Measurements from ENCODE around the gene EBNA1BP2. TPM values are rescaled to one million over a fixed set of nuclear protein-coding genes. Genes with fewer than 3 reads are reported as not detected.

EBNA1BP2 gene
- total and polyA plus RNA-seq, 3 donors from 2014 or later = 74.0 to 87.9 (median 81.7) TPM

DNA sequence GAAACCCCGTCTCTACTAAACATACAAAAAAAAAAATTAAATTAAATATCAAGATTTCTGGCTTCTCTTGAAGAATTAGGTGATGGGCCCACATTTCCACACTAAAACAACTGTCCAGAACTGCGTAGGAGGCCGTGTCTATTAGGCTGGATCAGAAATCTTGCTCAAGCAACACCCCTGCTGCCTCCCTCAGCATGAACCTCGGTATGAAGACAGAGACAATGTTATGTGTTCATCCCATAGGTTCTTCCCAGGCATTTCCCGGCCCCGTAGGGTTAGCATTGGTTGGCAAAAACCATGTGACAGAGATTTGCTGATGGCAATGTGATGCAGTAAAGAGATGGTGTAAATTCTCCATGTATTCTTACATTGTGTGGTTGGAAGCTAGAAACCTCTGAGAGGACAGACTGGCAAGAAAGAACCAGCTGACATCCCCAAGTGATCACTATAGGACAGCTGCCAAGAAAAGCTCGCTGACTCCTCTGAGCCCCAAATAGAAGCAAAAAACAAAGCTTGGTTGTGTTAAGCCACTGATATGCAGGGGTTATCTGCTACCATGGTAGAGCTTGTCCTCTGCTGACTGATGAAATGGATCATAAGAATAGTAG lies 34.5 kb downstream of the EBNA1BP2 start:
- 76% methylated on average over 7 of the region's 7 CpGs for WGBS, 2 donors
- no peaks in the 10 kb centered on the region for H3K27me3 ChIP-seq
- H3K27ac ChIP-seq = peak overlapping the region; percentile 52 to 80
- TF ChIP-seq, protein P1, sequence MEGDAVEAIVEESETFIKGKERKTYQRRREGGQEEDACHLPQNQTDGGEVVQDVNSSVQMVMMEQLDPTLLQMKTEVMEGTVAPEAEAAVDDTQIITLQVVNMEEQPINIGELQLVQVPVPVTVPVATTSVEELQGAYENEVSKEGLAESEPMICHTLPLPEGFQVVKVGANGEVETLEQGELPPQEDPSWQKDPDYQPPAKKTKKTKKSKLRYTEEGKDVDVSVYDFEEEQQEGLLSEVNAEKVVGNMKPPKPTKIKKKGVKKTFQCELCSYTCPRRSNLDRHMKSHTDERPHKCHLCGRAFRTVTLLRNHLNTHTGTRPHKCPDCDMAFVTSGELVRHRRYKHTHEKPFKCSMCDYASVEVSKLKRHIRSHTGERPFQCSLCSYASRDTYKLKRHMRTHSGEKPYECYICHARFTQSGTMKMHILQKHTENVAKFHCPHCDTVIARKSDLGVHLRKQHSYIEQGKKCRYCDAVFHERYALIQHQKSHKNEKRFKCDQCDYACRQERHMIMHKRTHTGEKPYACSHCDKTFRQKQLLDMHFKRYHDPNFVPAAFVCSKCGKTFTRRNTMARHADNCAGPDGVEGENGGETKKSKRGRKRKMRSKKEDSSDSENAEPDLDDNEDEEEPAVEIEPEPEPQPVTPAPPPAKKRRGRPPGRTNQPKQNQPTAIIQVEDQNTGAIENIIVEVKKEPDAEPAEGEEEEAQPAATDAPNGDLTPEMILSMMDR (IDR thresholded peaks at IDR 0.05) = no peak
- no peak for TF ChIP-seq POLR2A (IDR thresholded peaks at IDR 0.05)
- no peaks in the 10 kb centered on the region for H3K36me3 ChIP-seq (ENCODE audit: low read depth, missing control alignments)
- no peak overlapping the region for H3K4me3 ChIP-seq
- peaks cover 12% of the 10 kb centered on the region for H3K4me1 ChIP-seq
- H3K9me3 ChIP-seq = no peaks in the 10 kb centered on the region
- DNase-seq = peak; percentile 84
- intact Hi-C loops (cut with DNase I; ENCODE audit: low total_unique reads) = no loop called here

GRCh38 chr1:43135857-43136781 lies 36.0 kb downstream of the EBNA1BP2 start:
- 82 to 84% methylated on average over 9 of the region's 9 CpGs for WGBS, 2 donors
- Histone ChIP-seq H3K4me3 (no peak overlapping the region), H3K27me3 (no peaks in the 10 kb centered on the region), H3K27ac (peak overlapping the region; percentile 52 to 80), H3K36me3 (ENCODE audit: low read depth, missing control alignments) (no peaks in the 10 kb centered on the region), H3K4me1 (peaks cover 12% of the 10 kb centered on the region), H3K9me3 (no peaks in the 10 kb centered on the region)
- no peak for DNase-seq
- intact Hi-C loops (cut with DNase I; ENCODE audit: low total_unique reads) = no loop called here
- TF ChIP-seq, protein P1 (IDR thresholded peaks at IDR 0.05) = no peak
- no peak for TF ChIP-seq POLR2A (IDR thresholded peaks at IDR 0.05)

GRCh38 chr1:43134640-43135039 lies 37.5 kb downstream of the EBNA1BP2 start:
- Histone ChIP-seq H3K27ac (peak overlapping the region; percentile 52 to 80), H3K36me3 (ENCODE audit: low read depth, missing control alignments) (no peaks in the 10 kb centered on the region), H3K4me3 (no peak overlapping the region), H3K9me3 (no peaks in the 10 kb centered on the region), H3K27me3 (no peaks in the 10 kb centered on the region), H3K4me1 (peaks cover 12% of the 10 kb centered on the region)
- DNase-seq = no peak
- TF ChIP-seq, protein P1 (IDR thresholded peaks at IDR 0.05) = no peak
- TF ChIP-seq POLR2A (IDR thresholded peaks at IDR 0.05) = no peak
- intact Hi-C loops (cut with DNase I; ENCODE audit: low total_unique reads) = no loop called here

GRCh38 chr1:43134068-43134467 lies 38.0 kb downstream of the EBNA1BP2 start:
- Histone ChIP-seq H3K27me3 (no peaks in the 10 kb centered on the region), H3K9me3 (no peaks in the 10 kb centered on the region), H3K36me3 (ENCODE audit: low read depth, missing control alignments) (no peaks in the 10 kb centered on the region), H3K27ac (peak overlapping the region in 1 of 2 donors; percentile 80), H3K4me3 (no peak overlapping the region), H3K4me1 (peaks cover 12% of the 10 kb centered on the region)
- no peak for TF ChIP-seq POLR2A (IDR thresholded peaks at IDR 0.05)
- TF ChIP-seq, protein P1 (IDR thresholded peaks at IDR 0.05) = no peak
- 14 to 35% methylated on average over 1 of the region's 1 CpG for WGBS, 2 donors
- intact Hi-C loops (cut with DNase I; ENCODE audit: low total_unique reads) = no loop called here
- peak; percentile 37 for DNase-seq

Measured in testis (tissue), 3 donors.